IMR-90 (cell line): ENCODE data around the gene MAPRE2. TPM values are rescaled to one million over a fixed set of nuclear protein-coding genes. Genes with fewer than 3 reads are reported as not detected.
A peak's percentile ranks its signal among the peaks of the same experiment; 100 is the strongest.

Source experiments
- ATAC-seq: fragments of 200-7000 bp; cut with Tn5 transposase; 2 replicates; pipeline ENCODE4 v1.9.1; 2020; ENCODE audit warnings: low read depth, mild to moderate bottlenecking, moderate library complexity
- BruUV-seq: library from RNA; stranded (reverse); fragments of 400-500 nt; replicated peaks from 2 replicates; lab custom pipeline; 2021; lab: Mats Ljungman, UMichigan
- CTCF ChIA-PET: fragments of 300-600 bp; formaldehyde crosslinking; extraction: SDS; loops from one replicate; lab custom pipeline; 2021; ENCODE audit warnings: antibody characterized with exemption; lab: Yijun Ruan, JAX
- POLR2A ChIA-PET: fragments of 300-600 bp; sonication (Branson Sonifier 250); formaldehyde crosslinking; loops from one replicate; lab custom pipeline; 2022; ENCODE audit warnings: antibody characterized with exemption; ENCODE audit not compliant: unreplicated experiment; lab: Charles Lee
- DNase-seq: peaks from one replicate; pipeline ENCODE4 v3.0.0; 2013
- H2AFZ ChIP-seq: replicated peaks from 2 replicates; pipeline ENCODE3; 2013; ENCODE audit warnings: low read length, mild to moderate bottlenecking; ENCODE audit not compliant: poor library complexity
- H2AK5ac ChIP-seq: 2 replicates; pipeline ENCODE4 v1.6.1; 2013; ENCODE audit warnings: low read depth, low read length, inconsistent platforms
- H2AK9ac ChIP-seq: replicated peaks from 2 replicates; pipeline ENCODE3; 2013; ENCODE audit warnings: mild to moderate bottlenecking, low read depth, low read length, moderate library complexity; ENCODE audit not compliant: poor library complexity
- H2BK120ac ChIP-seq: 2 replicates; pipeline ENCODE4 v1.6.1; 2013; ENCODE audit warnings: low read depth, low read length, inconsistent platforms
- H2BK15ac ChIP-seq: 3 replicates; pipeline ENCODE4 v1.6.1; 2013; ENCODE audit warnings: low read depth, low read length, inconsistent platforms
- H2BK20ac ChIP-seq: 2 replicates; pipeline ENCODE4 v1.6.1; 2013; ENCODE audit warnings: low read depth, mild to moderate bottlenecking, inconsistent platforms, low read length, moderate library complexity
- H2BK5ac ChIP-seq: 2 replicates; pipeline ENCODE4 v1.6.1; 2013; ENCODE audit warnings: mild to moderate bottlenecking, low read depth, low read length, inconsistent platforms; ENCODE audit not compliant: poor library complexity, severe bottlenecking
- H3K14ac ChIP-seq: replicated peaks from 2 replicates; pipeline ENCODE4 v1.6.1; 2013; ENCODE audit warnings: low read depth, low read length, inconsistent platforms
- H3K18ac ChIP-seq: 2 replicates; pipeline ENCODE4 v1.6.1; 2013; ENCODE audit warnings: low read depth, low read length, control low read depth
- H3K23ac ChIP-seq: 2 replicates; pipeline ENCODE4 v1.6.1; 2013; ENCODE audit warnings: low read depth, low read length, inconsistent platforms
- H3K27ac ChIP-seq: 2 replicates; pipeline ENCODE4 v1.5.1; 2013; ENCODE audit warnings: mild to moderate bottlenecking, control low read depth, low read length; ENCODE audit not compliant: insufficient read depth
- H3K27me3 ChIP-seq: 2 replicates; pipeline ENCODE4 v1.6.1; 2013; ENCODE audit warnings: low read length; ENCODE audit not compliant: control insufficient read depth, insufficient read depth
- H3K36me3 ChIP-seq: 2 replicates; pipeline ENCODE4 v1.6.1; 2013; ENCODE audit warnings: low read length, mixed read lengths; ENCODE audit not compliant: control insufficient read depth, insufficient read depth
- H3K4ac ChIP-seq: 2 replicates; pipeline ENCODE4 v1.6.1; 2013; ENCODE audit warnings: low read depth, low read length, inconsistent platforms
- H3K4me1 ChIP-seq: 2 replicates; pipeline ENCODE4 v1.6.1; 2013; ENCODE audit warnings: low read length, mixed read lengths; ENCODE audit not compliant: control insufficient read depth, insufficient read depth
- H3K4me2 ChIP-seq: 2 replicates; pipeline ENCODE4 v1.6.1; 2013; ENCODE audit warnings: low read depth, mild to moderate bottlenecking, control low read depth, low read length, moderate library complexity
- H3K4me3 ChIP-seq: 2 replicates; pipeline ENCODE4 v1.5.1; 2013; ENCODE audit warnings: low read depth, mild to moderate bottlenecking, control low read depth, low read length, moderate library complexity; ENCODE audit not compliant: insufficient read depth
- H3K56ac ChIP-seq: 2 replicates; pipeline ENCODE4 v1.6.1; 2013; ENCODE audit warnings: low read length, inconsistent platforms; ENCODE audit not compliant: insufficient read depth; ENCODE audit errors: extremely low read depth
- H3K79me1 ChIP-seq, 2 experiments: 2 replicates each; pipeline ENCODE4 v1.6.1; 2013; ENCODE audit warnings: low read length in 2 of 2, inconsistent platforms in 1 of 2, low read depth in 1 of 2
- H3K9ac ChIP-seq: 2 replicates; pipeline ENCODE4 v1.6.1; 2013; ENCODE audit warnings: low read depth, low read length, control low read depth
- H3K9me1 ChIP-seq: 2 replicates; pipeline ENCODE4 v1.6.1; 2013; ENCODE audit warnings: low read length, inconsistent platforms; ENCODE audit not compliant: insufficient read depth
- H3K9me3 ChIP-seq: 2 replicates; pipeline ENCODE4 v1.6.1; 2013; ENCODE audit warnings: low read length; ENCODE audit not compliant: control insufficient read depth, insufficient read depth
- H4K20me1 ChIP-seq: 2 replicates; pipeline ENCODE4 v1.6.1; 2013; ENCODE audit warnings: low read length, inconsistent platforms; ENCODE audit not compliant: insufficient read depth
- H4K5ac ChIP-seq: 2 replicates; pipeline ENCODE4 v1.6.1; 2013; ENCODE audit warnings: mild to moderate bottlenecking, low read depth, low read length, control low read depth
- H4K8ac ChIP-seq, 2 experiments: 2 replicates each; pipeline ENCODE4 v1.6.1; 2013; ENCODE audit warnings: low read depth in 2 of 2, low read length in 2 of 2, control low read depth in 1 of 2, inconsistent platforms in 1 of 2
- H4K91ac ChIP-seq: 2 replicates; pipeline ENCODE4 v1.6.1; 2013; ENCODE audit warnings: low read depth, low read length, inconsistent platforms; ENCODE audit not compliant: insufficient read depth
- BHLHE40 ChIP-seq: fragments of 150-350 bp; IDR thresholded peaks from 2 replicates; pipeline ENCODE4 v1.6.1; 2016; ENCODE audit warnings: mild to moderate bottlenecking, low read depth, low read length
- CEBPB ChIP-seq: IDR thresholded peaks from 2 replicates; pipeline ENCODE4 v1.6.1; 2012; ENCODE audit warnings: low read depth, low read length, improper control_type of control experiment
- CHD1 ChIP-seq: IDR thresholded peaks from 2 replicates; pipeline ENCODE4 v1.6.1; 2012; ENCODE audit warnings: low read depth, low read length, improper control_type of control experiment
- ELK1 ChIP-seq: fragments of 150-350 bp; IDR thresholded peaks from 2 replicates; pipeline ENCODE4 v1.6.1; 2016; ENCODE audit warnings: low read depth, mild to moderate bottlenecking, low read length, moderate library complexity, borderline replicate concordance
- FOS ChIP-seq: fragments of 150-350 bp; IDR thresholded peaks from 2 replicates; pipeline ENCODE4 v1.6.1; 2016; ENCODE audit warnings: low read depth, low read length
- MAFK ChIP-seq: IDR thresholded peaks from 2 replicates; pipeline ENCODE4 v1.6.1; 2012; ENCODE audit warnings: low read depth, low read length, improper control_type of control experiment
- MAZ ChIP-seq: IDR thresholded peaks from 2 replicates; pipeline ENCODE4 v1.6.1; 2012; ENCODE audit warnings: low read depth, mild to moderate bottlenecking, low read length, improper control_type of control experiment, moderate library complexity, borderline replicate concordance
- NFE2L2 ChIP-seq: fragments of 150-350 bp; IDR thresholded peaks from 2 replicates; pipeline ENCODE4 v1.6.1; 2016; ENCODE audit warnings: low read depth, mild to moderate bottlenecking, low read length
- POLR2A ChIP-seq: IDR thresholded peaks from 2 replicates; pipeline ENCODE4 v1.6.1; 2012; ENCODE audit warnings: mild to moderate bottlenecking, low read depth, low read length
- RAD21 ChIP-seq: IDR thresholded peaks from 2 replicates; pipeline ENCODE4 v1.6.1; 2012; ENCODE audit warnings: low read length, improper control_type of control experiment
- RCOR1 ChIP-seq: IDR thresholded peaks from 2 replicates; pipeline ENCODE4 v1.6.1; 2012; ENCODE audit warnings: mild to moderate bottlenecking, low read length, improper control_type of control experiment; ENCODE audit not compliant: insufficient replicate concordance
- RFX5 ChIP-seq: IDR thresholded peaks from 2 replicates; pipeline ENCODE4 v1.8.0; 2012; ENCODE audit warnings: low read depth, mild to moderate bottlenecking, low read length, moderate library complexity
- SMC3 ChIP-seq: fragments of 150-350 bp; IDR thresholded peaks from 2 replicates; pipeline ENCODE4 v1.6.1; 2016; ENCODE audit warnings: low read depth, mild to moderate bottlenecking, antibody characterized with exemption, low read length, moderate library complexity
- USF2 ChIP-seq: fragments of 150-350 bp; IDR thresholded peaks from 2 replicates; pipeline ENCODE4 v1.6.1; 2017; ENCODE audit warnings: mild to moderate bottlenecking, antibody characterized with exemption, low read length, low read depth
- WGBS, 2 experiments: methylation state at CpG; one replicate each; pipeline versions ENCODE4 v1.1.5 to v1.1.7; 2013; ENCODE audit warnings: missing lambda C conversion rate in 2 of 2; ENCODE audit not compliant: insufficient read length in 1 of 2; ENCODE audit errors: extremely low coverage in 2 of 2; 5-methylcytosine and 5-hydroxymethylcytosine counted together
- dilution Hi-C: fragments of 300-500 bp; cut with HindIII; formaldehyde crosslinking; loops from one replicate; pipeline ENCODE4 v1.14.3; 2018; ENCODE audit warnings: low sequenced_read_pairs; ENCODE audit not compliant: unreplicated experiment
- in situ Hi-C: fragments of 300-500 bp; cut with MboI; formaldehyde crosslinking; loops from 3 replicates; pipeline ENCODE4 v1.14.3; 2019; ENCODE audit warnings: low sequenced_read_pairs, inconsistent platforms, mixed read lengths
- intact Hi-C: fragments of 100-400 bp; cut with micrococcal nuclease; formaldehyde crosslinking; loops from 2 replicates; pipeline ENCODE4 v1.10.0; 2022
- polyA plus RNA-seq, 3 experiments: library from polyadenylated mRNA; depleted of rRNA; stranded (reverse); fragments of >200 nt; gene quantifications; 2 replicates each; pipeline ENCODE4 v1.2.3, GENCODE V29; 2012; ENCODE audit warnings: low replicate concordance in 1 of 3
- total RNA-seq: library from RNA; depleted of rRNA; stranded (reverse); fragments of >200 nt; gene quantifications from 2 replicates; pipeline ENCODE4 v1.2.3, GENCODE V29; 2012
- TF ChIP-seq, protein P1 (sequence below): conservative IDR thresholded peaks from 2 replicates; pipeline ENCODE4 v1.5.1; 2012; ENCODE audit warnings: mild to moderate bottlenecking, low read depth, low read length, improper control_type of control experiment

Gene MAPRE2
- total and polyA plus RNA-seq, 2 of the 4 experiments (the other 2 are of a cell fraction): 19.6 to 23.8 TPM

GRCh38 chr18:35132021-35132902 is 91.0 kb downstream of the MAPRE2 start:
- Histone ChIP-seq H2BK120ac (no peak overlapping the region), H3K23ac (no peak overlapping the region), H2BK15ac (no peak overlapping the region), H3K9ac (no peak overlapping the region), H2AK9ac (no peak overlapping the region), H4K91ac (no peak overlapping the region), H4K5ac (no peak overlapping the region), H2BK5ac (no peak overlapping the region), H3K27me3 (no peaks in the 10 kb centered on the region), H3K4me3 (no peak overlapping the region), H3K14ac (no peak overlapping the region), H3K9me3 (no peaks in the 10 kb centered on the region), H2AK5ac (no peak overlapping the region), H3K9me1 (peaks cover 9% of the 10 kb centered on the region; the same call in 1 of the 2 replicates), H3K79me1 (no peaks in the 10 kb centered on the region), H3K56ac (no peak overlapping the region), H3K27ac (no peak overlapping the region), H4K8ac (no peak overlapping the region), H3K18ac (no peak overlapping the region), H4K20me1 (no peaks in the 10 kb centered on the region), H3K4me2 (no peak overlapping the region), H3K4me1 (no peaks in the 10 kb centered on the region), H2BK20ac (no peak overlapping the region), H2AFZ (no peak overlapping the region), H3K4ac (no peak overlapping the region), H3K36me3 (peaks cover 2% of the 10 kb centered on the region; the same call in 1 of the 2 replicates)
- dilution Hi-C loops: no loop called here
- CTCF ChIA-PET: no interaction called here
- in situ Hi-C loops: no loop called here
- no TSS peak for BruUV-seq
- WGBS, 2 experiments: no CpG with 5 or more reads among the region's 10 CpGs
- POLR2A ChIA-PET: no interaction called here
- ATAC-seq (no peak), DNase-seq (peak; percentile 24)
- intact Hi-C loops: no loop called here
- no peak for TF ChIP-seq MAZ
- TF ChIP-seq SMC3: no peak
- TF ChIP-seq CHD1: no peak
- TF ChIP-seq RAD21: no peak
- TF ChIP-seq NFE2L2: no peak
- no peak for TF ChIP-seq CEBPB
- no peak for TF ChIP-seq RFX5
- TF ChIP-seq, protein P1, sequence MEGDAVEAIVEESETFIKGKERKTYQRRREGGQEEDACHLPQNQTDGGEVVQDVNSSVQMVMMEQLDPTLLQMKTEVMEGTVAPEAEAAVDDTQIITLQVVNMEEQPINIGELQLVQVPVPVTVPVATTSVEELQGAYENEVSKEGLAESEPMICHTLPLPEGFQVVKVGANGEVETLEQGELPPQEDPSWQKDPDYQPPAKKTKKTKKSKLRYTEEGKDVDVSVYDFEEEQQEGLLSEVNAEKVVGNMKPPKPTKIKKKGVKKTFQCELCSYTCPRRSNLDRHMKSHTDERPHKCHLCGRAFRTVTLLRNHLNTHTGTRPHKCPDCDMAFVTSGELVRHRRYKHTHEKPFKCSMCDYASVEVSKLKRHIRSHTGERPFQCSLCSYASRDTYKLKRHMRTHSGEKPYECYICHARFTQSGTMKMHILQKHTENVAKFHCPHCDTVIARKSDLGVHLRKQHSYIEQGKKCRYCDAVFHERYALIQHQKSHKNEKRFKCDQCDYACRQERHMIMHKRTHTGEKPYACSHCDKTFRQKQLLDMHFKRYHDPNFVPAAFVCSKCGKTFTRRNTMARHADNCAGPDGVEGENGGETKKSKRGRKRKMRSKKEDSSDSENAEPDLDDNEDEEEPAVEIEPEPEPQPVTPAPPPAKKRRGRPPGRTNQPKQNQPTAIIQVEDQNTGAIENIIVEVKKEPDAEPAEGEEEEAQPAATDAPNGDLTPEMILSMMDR: no peak
- TF ChIP-seq POLR2A: no peak
- TF ChIP-seq USF2: no peak
- TF ChIP-seq ELK1: no peak
- no peak for TF ChIP-seq BHLHE40
- TF ChIP-seq RCOR1: no peak
- no peak for TF ChIP-seq FOS
- no peak for TF ChIP-seq MAFK
